Measurements from ENCODE around the gene MYPN.

Gene MYPN

DNA sequence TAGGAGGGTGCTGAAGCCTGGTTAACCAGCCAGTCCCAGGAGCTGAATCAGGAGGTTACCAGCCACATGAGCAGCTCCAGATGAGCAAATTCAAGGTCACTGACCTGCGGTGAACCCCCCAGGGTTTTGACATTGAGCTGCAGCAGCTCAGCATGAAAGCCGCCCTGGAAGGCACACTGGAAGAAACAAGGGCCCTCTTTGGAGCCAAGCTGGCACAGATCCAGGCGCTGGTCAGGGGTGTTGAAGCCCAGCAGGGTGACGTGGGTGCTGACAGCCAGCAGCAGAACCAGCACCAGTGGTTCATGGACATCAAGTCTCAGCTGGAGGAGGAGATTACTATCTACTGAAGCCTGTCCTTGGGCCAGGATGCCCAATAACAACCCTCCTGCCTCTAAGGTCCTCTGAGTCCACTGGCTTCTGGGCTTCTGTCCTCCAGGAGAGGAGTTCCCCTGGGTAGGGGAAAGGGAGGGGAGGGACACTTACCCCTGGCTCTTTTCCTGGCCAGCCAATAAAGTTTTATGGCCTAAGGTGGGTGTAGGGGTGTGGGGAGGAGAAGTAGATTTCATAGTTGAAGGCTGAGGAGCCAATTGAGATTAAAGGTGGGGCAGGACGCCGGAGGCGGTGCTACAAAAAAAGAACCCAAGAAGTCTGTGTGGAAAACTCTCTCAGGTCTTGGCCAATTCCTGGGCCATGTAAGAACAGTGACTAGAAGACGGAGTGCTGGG, 152.0 kb downstream of the MYPN start:
- Histone ChIP-seq H3K4me1 (no peaks in the 10 kb centered on the region), H3K9me3 (no peaks in the 10 kb centered on the region), H3K27ac (no peak overlapping the region), H3K36me3 (no peaks in the 10 kb centered on the region), H3K27me3 (no peaks in the 10 kb centered on the region), H3K4me3 (no peak overlapping the region)
- TF ChIP-seq, protein P1, sequence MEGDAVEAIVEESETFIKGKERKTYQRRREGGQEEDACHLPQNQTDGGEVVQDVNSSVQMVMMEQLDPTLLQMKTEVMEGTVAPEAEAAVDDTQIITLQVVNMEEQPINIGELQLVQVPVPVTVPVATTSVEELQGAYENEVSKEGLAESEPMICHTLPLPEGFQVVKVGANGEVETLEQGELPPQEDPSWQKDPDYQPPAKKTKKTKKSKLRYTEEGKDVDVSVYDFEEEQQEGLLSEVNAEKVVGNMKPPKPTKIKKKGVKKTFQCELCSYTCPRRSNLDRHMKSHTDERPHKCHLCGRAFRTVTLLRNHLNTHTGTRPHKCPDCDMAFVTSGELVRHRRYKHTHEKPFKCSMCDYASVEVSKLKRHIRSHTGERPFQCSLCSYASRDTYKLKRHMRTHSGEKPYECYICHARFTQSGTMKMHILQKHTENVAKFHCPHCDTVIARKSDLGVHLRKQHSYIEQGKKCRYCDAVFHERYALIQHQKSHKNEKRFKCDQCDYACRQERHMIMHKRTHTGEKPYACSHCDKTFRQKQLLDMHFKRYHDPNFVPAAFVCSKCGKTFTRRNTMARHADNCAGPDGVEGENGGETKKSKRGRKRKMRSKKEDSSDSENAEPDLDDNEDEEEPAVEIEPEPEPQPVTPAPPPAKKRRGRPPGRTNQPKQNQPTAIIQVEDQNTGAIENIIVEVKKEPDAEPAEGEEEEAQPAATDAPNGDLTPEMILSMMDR (IDR thresholded peaks at IDR 0.05): no peak
- no peak for DNase-seq
- intact Hi-C loops (cut with DNase I; ENCODE audit: low total_unique reads): no loop called here
